ENCODE data around the gene ZNF181. TPM values are rescaled to one million over a fixed set of nuclear protein-coding genes. Genes with fewer than 3 reads are reported as not detected.

Gene ZNF181
- total RNA-seq, 1 donor from 2014 or later: 5.7 TPM

GRCh38 chr19:34744896-34745690 lies 11.1 kb downstream of the ZNF181 start:
- intact Hi-C loops (cut with micrococcal nuclease): no loop called here

- intact Hi-C loops (cut with micrococcal nuclease): no loop called here
Observed at GRCh38 chr19:34757441-34757840, 23.4 kb downstream of the ZNF181 start.

GRCh38 chr19:34759218-34759917 lies 25.3 kb downstream of the ZNF181 start:
- intact Hi-C loops (cut with micrococcal nuclease): no loop called here

- intact Hi-C loops (cut with micrococcal nuclease): no loop called here
Observed at GRCh38 chr19:34766386-34766785, 32.3 kb downstream of the ZNF181 start.

- intact Hi-C loops (cut with micrococcal nuclease): no loop called here
Observed at GRCh38 chr19:34767951-34768350, 33.9 kb downstream of the ZNF181 start.

- intact Hi-C loops (cut with micrococcal nuclease): loop anchor here (1.0 to 10.0 kb wide), 4 partner anchors 40 to 344 kb away; partner anchors contain the start of genes SCGB2B2, UBA2, ZNF302 and ZNF792
Observed at GRCh38 chr19:34772697-34773554, 38.9 kb downstream of the ZNF181 start, which contains the start of gene ZNF599. ZNF599 (minus strand) TSS chr19:34773215; CDS start chr19:34772841, 374 bp downstream.

GRCh38 chr19:34773555-34773864 lies 39.5 kb downstream of the ZNF181 start:
- intact Hi-C loops (cut with micrococcal nuclease): loop anchor here (1.0 to 10.0 kb wide), 4 partner anchors 40 to 345 kb away; partner anchors contain the start of genes SCGB2B2, UBA2, ZNF302 and ZNF792

- intact Hi-C loops (cut with micrococcal nuclease): loop anchor here (10.0 kb wide), 1 partner anchor 190 kb away; the partner anchor contains the start of gene ZNF792
Observed at GRCh38 chr19:34774857-34775256, 40.8 kb downstream of the ZNF181 start.

GRCh38 chr19:34778342-34778741 lies 44.3 kb downstream of the ZNF181 start:
- intact Hi-C loops (cut with micrococcal nuclease): loop anchor here (10.0 kb wide), 1 partner anchor 186 kb away; the partner anchor contains the start of gene ZNF792

- intact Hi-C loops (cut with micrococcal nuclease): loop anchor here (10.0 kb wide), 1 partner anchor 185 kb away; the partner anchor contains the start of gene ZNF792
Observed at GRCh38 chr19:34779652-34780051, 45.6 kb downstream of the ZNF181 start.

GRCh38 chr19:34786236-34786635 lies 52.2 kb downstream of the ZNF181 start:
- intact Hi-C loops (cut with micrococcal nuclease): no loop called here

- intact Hi-C loops (cut with micrococcal nuclease): no loop called here
Observed at GRCh38 chr19:34787059-34787824, 53.2 kb downstream of the ZNF181 start.

GRCh38 chr19:34788074-34788473 lies 54.0 kb downstream of the ZNF181 start:
- intact Hi-C loops (cut with micrococcal nuclease): no loop called here

- intact Hi-C loops (cut with micrococcal nuclease): no loop called here
Observed at GRCh38 chr19:34793565-34793964, 59.5 kb downstream of the ZNF181 start.

GRCh38 chr19:34794066-34794960 lies 60.3 kb downstream of the ZNF181 start:
- intact Hi-C loops (cut with micrococcal nuclease): no loop called here

Data from T-helper 2 cell treated with Interferon-gamma antibody and Interleukin-4, amounts not matched to agents 100 ng/mL and 5 ng/mL, for 36 hours (primary cell).